ENCODE measurements around the gene RNF225. TPM values are rescaled to one million over a fixed set of nuclear protein-coding genes. Genes with fewer than 3 reads are reported as not detected.

The RNF225 gene
- total and polyA plus RNA-seq, 2 donors (not counting 1 experiment from before 2014, with no cell fraction given): 0.49 TPM; not detected in 1

- H3K4me2 ChIP-seq (replicated peaks; ENCODE audit: low read depth, low read length, poor library complexity, severe bottlenecking): no peak within 1 kb of the TSS
- peaks cover 6% of the 10 kb centered on the region for H4K20me1 ChIP-seq (ENCODE audit: control insufficient read depth, insufficient read depth, low read length, poor library complexity, severe bottlenecking)
- no peak within 1 kb of the TSS for H3K4me3 ChIP-seq (ENCODE audit: control extremely low read depth in 1 of 5, extremely low read depth in 1 of 5, insufficient read depth in 1 of 5, low read depth in 2 of 5, low read length in 4 of 5)
- H3K79me2 ChIP-seq (ENCODE audit: control insufficient read depth, insufficient read depth, low read length): peaks cover 11% of the 10 kb centered on the region
- TF ChIP-seq CTCF (IDR thresholded peaks at IDR 0.05): no peak
- no peak for TF ChIP-seq EZH2 (IDR thresholded peaks at IDR 0.05; ENCODE audit: borderline replicate concordance, insufficient read depth, low read depth, low read length, poor library complexity, severe bottlenecking)
- ChIA-PET CTCF (no interaction called here), POLR2A (no interaction called here)
- H3K4me1 Mint-ChIP-seq: peaks cover 33% of the 10 kb centered on the region
- H3K27me3 ChIP-seq (replicated peaks in 1 of 4; ENCODE audit: control extremely low read depth in 1 of 4, control insufficient read depth in 3 of 4, insufficient read depth in 4 of 4, low read length in 3 of 4): peaks cover 0 to 12% (median 3%) of the 10 kb centered on the region in 4 experiments
- no peak within 1 kb of the TSS for H3K27ac Mint-ChIP-seq
- H3K9me3 Mint-ChIP-seq (ENCODE audit: insufficient read depth): no peaks in the 10 kb centered on the region
- DNase-seq (no peak), ATAC-seq (ENCODE audit: low read depth) (no peak)
- H3K36me3 ChIP-seq (replicated peaks in 1 of 2; ENCODE audit: control extremely low read depth in 1 of 2, control insufficient read depth in 1 of 2, extremely low read depth in 1 of 2, insufficient read depth in 2 of 2, low read length in 1 of 2): no peaks in the 10 kb centered on the region
- no peak within 1 kb of the TSS for H2AFZ ChIP-seq (ENCODE audit: insufficient read depth, low read depth, low read length, poor library complexity, severe bottlenecking)
- intact Hi-C loops (cut with micrococcal nuclease): no loop called here
- H3K27ac ChIP-seq (ENCODE audit: low read length in 2 of 2): no peak within 1 kb of the TSS
- H3K9ac ChIP-seq (ENCODE audit: low read length): no peak within 1 kb of the TSS
- H3K4me3 Mint-ChIP-seq: no peak within 1 kb of the TSS
- peaks cover 0 to 14% (median 0%) of the 10 kb centered on the region in 3 donors for H3K9me3 ChIP-seq (ENCODE audit: control extremely low read depth in 1 of 3, control insufficient read depth in 2 of 3, insufficient read depth in 1 of 3, low read length in 2 of 3)
- H3K27me3 Mint-ChIP-seq: no peaks in the 10 kb centered on the region
- peaks cover 24 to 34% of the 10 kb centered on the region in 2 donors for H3K4me1 ChIP-seq (ENCODE audit: control insufficient read depth in 2 of 2, insufficient read depth in 2 of 2, low read length in 2 of 2)
- WGBS (ENCODE audit: insufficient coverage): 95% methylated on average over 22 of the region's 26 CpGs
Observed at GRCh38 chr19:58352760-58353671, 42.4 kb upstream of the RNF225 start, which contains the start of gene A1BG. A1BG (minus strand) TSS chr19:58353492; CDS start chr19:58353437, 55 bp downstream.

Data from B cell (primary cell).